ENCODE data around the gene SLC17A9.

The SLC17A9 gene

GRCh38 chr20:62940875-62941274, 11.6 kb upstream of the SLC17A9 start:
- DNase-seq (ENCODE audit: low read depth in 2 of 2), result no peak

DNA sequence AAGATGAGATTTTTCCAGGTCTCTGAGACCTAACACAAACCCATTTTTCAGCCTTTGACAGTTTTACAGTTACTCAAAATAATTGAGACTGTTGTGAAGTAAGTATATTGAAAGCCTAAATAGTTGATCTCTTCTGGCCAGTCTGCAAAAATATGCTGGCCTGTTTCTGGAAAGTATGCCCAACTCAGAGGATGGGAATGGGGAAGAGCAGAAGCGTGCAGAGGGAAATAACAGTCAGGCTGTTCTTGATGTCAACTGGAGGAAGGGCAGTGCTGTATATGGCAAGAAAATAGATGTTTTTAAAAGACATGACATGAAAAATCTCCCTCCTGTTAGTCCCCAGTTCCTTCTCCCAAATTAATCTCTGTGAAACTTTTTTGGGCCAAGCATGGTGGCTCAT, 10.7 kb upstream of the SLC17A9 start:
- no peak for DNase-seq (ENCODE audit: low read depth in 2 of 2)

- DNase-seq (ENCODE audit: low read depth in 2 of 2), result no peak
These were observed 10.1 kb upstream of the SLC17A9 start for GRCh38 chr20:62942456-62942855.

DNA sequence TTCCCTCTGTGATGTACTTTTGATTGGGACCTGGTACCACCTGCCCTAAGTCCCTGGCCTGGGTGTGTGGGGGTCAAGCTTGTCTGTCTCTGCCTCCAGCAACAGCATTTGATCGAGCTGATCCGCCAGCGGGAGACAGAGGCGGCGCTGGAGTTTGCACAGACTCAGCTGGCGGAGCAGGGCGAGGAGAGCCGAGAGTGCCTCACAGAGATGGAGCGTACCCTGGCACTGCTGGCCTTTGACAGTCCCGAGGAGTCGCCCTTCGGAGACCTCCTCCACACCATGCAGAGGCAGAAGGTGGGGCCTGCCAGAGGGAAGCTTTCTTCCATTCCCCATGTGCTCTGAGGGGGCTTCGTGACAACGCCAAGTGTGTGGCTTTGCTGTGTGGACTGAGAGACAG, 9.1 kb upstream of the SLC17A9 start:
- DNase-seq (ENCODE audit: low read depth in 2 of 2), result no peak

DNA sequence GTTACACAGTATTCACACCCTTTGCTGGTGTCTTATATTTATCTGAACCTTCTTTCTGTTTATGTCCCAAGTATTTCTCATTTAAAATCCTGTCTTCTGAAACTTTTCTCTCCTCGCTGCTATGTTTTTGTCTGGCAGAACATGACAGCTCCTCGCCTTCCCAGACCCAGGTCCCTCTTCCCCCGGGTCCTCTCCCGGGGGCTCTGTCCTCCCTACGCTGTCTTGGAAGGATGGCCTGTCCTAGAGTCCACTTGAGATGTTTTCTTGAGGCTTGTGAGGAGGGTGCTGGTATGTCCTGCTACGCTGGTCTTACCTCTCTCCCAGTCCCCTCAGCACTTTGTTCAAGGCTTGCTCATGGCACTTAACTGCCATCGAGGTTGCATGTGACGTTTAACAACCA, 8.3 kb upstream of the SLC17A9 start:
- DNase-seq (ENCODE audit: low read depth in 2 of 2), result no peak

- no peak for DNase-seq (ENCODE audit: low read depth in 2 of 2)
These were observed 7.8 kb upstream of the SLC17A9 start for GRCh38 chr20:62944746-62945145.

- no peak for DNase-seq (ENCODE audit: low read depth in 2 of 2)
These were observed 6.7 kb upstream of the SLC17A9 start for GRCh38 chr20:62945771-62946339.

DNA sequence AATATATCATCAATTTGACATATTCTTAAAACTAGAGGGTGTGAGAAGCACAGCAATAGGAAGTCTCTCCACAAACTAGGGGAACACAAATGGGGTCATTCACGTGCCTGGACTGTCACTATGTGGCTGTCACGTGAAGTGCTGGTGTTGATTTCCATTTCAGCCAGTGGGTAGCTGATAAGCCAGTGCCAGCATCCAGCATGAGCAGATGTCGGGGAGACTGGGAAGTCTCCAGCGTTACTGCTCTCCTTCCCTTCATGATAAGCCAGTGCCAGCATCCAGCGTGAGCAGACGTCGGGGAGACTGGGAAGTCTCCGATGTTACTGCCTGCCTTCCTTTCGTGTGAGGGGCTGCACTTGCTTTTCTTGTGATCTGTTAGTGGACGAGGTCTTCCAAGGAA, 5.6 kb upstream of the SLC17A9 start:
- no peak for DNase-seq (ENCODE audit: low read depth in 2 of 2)

- DNase-seq (ENCODE audit: low read depth in 2 of 2), result no peak
These were observed 4.8 kb upstream of the SLC17A9 start for GRCh38 chr20:62947532-62948300.

- no peak for DNase-seq (ENCODE audit: low read depth in 2 of 2)
These were observed 3.2 kb upstream of the SLC17A9 start for GRCh38 chr20:62949153-62949821.

DNA sequence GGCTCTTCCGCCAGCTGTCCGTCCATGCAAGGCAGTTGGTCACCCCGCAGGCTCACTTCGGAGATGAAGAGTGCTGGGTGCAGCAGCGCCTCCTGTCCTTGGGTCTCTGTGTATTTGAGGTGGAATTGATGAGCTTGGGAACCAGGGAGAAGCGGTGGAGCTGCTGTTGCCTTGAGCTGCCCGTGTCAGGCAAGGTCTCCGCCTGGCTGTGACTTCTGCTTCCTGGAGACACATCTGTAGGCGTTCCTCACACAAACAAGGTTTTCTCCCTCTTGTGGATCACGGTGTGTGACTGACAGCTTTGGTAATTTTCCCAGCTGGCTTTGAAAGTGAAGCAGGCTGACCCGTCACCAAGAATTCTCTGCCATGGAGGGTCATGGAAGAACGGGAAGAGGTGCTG, 2.5 kb upstream of the SLC17A9 start:
- DNase-seq (ENCODE audit: low read depth in 2 of 2), result no peak

DNA sequence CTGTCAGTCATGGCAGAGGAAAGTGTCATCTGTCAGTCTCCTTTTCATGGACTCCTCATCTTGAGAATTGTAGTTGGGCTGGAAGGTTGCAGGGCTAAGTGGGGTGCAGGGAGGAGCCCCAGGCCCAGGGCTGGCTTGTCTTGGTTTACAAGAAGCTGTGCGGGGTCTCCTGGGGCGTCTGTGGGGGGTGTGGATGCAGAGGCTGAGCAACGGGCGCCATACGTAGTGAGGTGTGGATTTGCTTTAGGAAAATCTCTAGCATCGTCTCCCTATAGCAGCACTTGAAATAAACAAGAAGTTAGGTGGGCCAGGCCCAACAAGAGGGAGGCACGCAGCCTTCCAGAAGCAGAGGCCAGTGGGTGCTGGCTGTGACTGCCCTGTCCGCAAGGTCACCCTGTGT, 1.8 kb upstream of the SLC17A9 start:
- DNase-seq (ENCODE audit: low read depth in 2 of 2), result no peak

DNA sequence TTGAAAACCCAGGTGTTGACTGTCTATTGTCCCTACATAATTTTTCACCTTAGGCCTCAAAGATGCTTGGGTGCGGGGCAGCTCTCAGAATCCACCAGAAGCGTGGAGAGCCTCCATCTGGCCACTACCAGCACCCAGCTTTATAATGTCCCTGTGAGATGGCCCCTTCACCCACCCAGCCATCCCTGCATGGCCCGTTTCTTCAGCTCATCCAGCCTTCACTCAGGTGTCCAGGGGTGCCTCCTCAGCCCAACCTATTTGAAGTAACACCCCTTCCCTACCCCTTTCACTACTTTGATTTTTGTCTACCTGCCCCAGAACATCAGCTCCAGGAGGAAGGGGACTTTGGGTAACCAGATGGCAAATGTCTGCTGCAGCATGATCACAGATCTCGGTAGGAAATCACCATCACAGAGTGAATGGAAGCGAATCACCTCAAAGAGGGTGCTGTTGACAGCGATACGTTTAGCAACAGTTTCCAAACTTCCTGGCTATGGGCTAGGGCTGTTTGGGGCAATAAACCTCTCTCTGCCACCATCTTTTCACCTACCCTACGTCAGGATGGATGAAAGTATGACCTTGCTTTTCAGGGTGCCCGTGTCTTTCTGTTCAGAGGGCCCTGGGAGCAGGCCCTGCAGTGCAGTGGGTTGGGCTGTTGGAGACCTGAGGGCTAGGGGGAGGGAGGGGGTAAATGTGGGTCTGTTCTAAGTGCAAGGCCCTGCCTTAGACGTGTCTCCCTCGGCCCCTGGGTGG, 1.2 kb upstream of the SLC17A9 start:
- DNase-seq (ENCODE audit: low read depth in 2 of 2), result no peak

GRCh38 chr20:62951896-62952372, 575 bp upstream of the SLC17A9 start:
- no peak for DNase-seq (ENCODE audit: low read depth in 2 of 2)

- no peak for DNase-seq (ENCODE audit: low read depth in 2 of 2)
These were observed 694 bp downstream of the SLC17A9 start for GRCh38 chr20:62952968-62953838.

GRCh38 chr20:62953839-62954703, 1.6 kb downstream of the SLC17A9 start:
- DNase-seq (ENCODE audit: low read depth in 2 of 2), result peak in 1 of 2 donors; percentile 31

GRCh38 chr20:62955519-62956386, 3.2 kb downstream of the SLC17A9 start:
- no peak for DNase-seq (ENCODE audit: low read depth in 2 of 2)

- no peak for DNase-seq (ENCODE audit: low read depth in 2 of 2)
These were observed 4.1 kb downstream of the SLC17A9 start for GRCh38 chr20:62956387-62957135.

Measured in activated CD4-positive, alpha-beta T cell treated with anti-CD3 and anti-CD28 coated beads for 24 hours (primary cell).